H9 (cell line): ENCODE data around the gene SLC17A1. TPM values are rescaled to one million over a fixed set of nuclear protein-coding genes. Genes with fewer than 3 reads are reported as not detected.

Source experiments
- DNase-seq: peaks from one replicate; pipeline ENCODE4 v3.0.0-alpha.2; 2017
- H2AFZ ChIP-seq: one replicate; pipeline ENCODE4 v1.6.1; 2013; ENCODE audit warnings: mild to moderate bottlenecking, low read length, control low read depth, moderate library complexity
- H2AK5ac ChIP-seq: 2 replicates; pipeline ENCODE4 v1.6.1; 2013; ENCODE audit warnings: low read length, control low read depth, mixed read lengths; ENCODE audit not compliant: insufficient read length
- H2BK120ac ChIP-seq: one replicate; pipeline ENCODE4 v1.6.1; 2013; ENCODE audit warnings: low read depth, mild to moderate bottlenecking, low read length, control low read depth, inconsistent platforms; ENCODE audit not compliant: poor library complexity, severe bottlenecking
- H2BK12ac ChIP-seq: 2 replicates; pipeline ENCODE4 v1.6.1; 2013; ENCODE audit warnings: low read length, control low read depth, mixed read lengths, low read depth; ENCODE audit not compliant: insufficient read length
- H2BK15ac ChIP-seq: 2 replicates; pipeline ENCODE4 v1.6.1; 2013; ENCODE audit warnings: low read depth, low read length, control low read depth
- H2BK20ac ChIP-seq: one replicate; pipeline ENCODE4 v1.6.1; 2013; ENCODE audit warnings: low read depth, mild to moderate bottlenecking, low read length, control low read depth, inconsistent platforms; ENCODE audit not compliant: poor library complexity, severe bottlenecking
- H2BK5ac ChIP-seq: 2 replicates; pipeline ENCODE4 v1.6.1; 2013; ENCODE audit warnings: low read length, control low read depth, mixed read lengths; ENCODE audit not compliant: insufficient read length
- H3K14ac ChIP-seq: 2 replicates; pipeline ENCODE4 v1.6.1; 2013; ENCODE audit warnings: low read length, control low read depth; ENCODE audit not compliant: insufficient read depth
- H3K18ac ChIP-seq: 2 replicates; pipeline ENCODE4 v1.6.1; 2013; ENCODE audit warnings: low read depth, mild to moderate bottlenecking, mixed read lengths, low read length, control low read depth; ENCODE audit not compliant: insufficient read length
- H3K23ac ChIP-seq: 2 replicates; pipeline ENCODE4 v1.6.1; 2013; ENCODE audit warnings: low read length, control low read depth, mixed read lengths, low read depth; ENCODE audit not compliant: insufficient read length
- H3K23me2 ChIP-seq: 2 replicates; pipeline ENCODE4 v1.6.1; 2013; ENCODE audit warnings: low read depth, mild to moderate bottlenecking, mixed read lengths, low read length, control low read depth; ENCODE audit not compliant: insufficient read length, poor library complexity, severe bottlenecking
- H3K27ac ChIP-seq: 2 replicates; pipeline ENCODE4 v1.5.1; 2013; ENCODE audit warnings: low read length, control low read depth, mixed read lengths, low read depth; ENCODE audit not compliant: insufficient read length
- H3K27me3 ChIP-seq: 2 replicates; pipeline ENCODE4 v1.6.1; 2013; ENCODE audit warnings: low read length, control low read depth, inconsistent platforms; ENCODE audit not compliant: insufficient read depth
- H3K4ac ChIP-seq: 2 replicates; pipeline ENCODE4 v1.6.1; 2013; ENCODE audit warnings: low read depth, mild to moderate bottlenecking, control low read depth, inconsistent platforms, low read length, moderate library complexity
- H3K4me1 ChIP-seq: 2 replicates; pipeline ENCODE4 v1.6.1; 2013; ENCODE audit warnings: low read length, control low read depth, inconsistent platforms; ENCODE audit not compliant: insufficient read depth
- H3K4me2 ChIP-seq: 2 replicates; pipeline ENCODE4 v1.6.1; 2013; ENCODE audit warnings: low read length, control low read depth, mixed read lengths; ENCODE audit not compliant: insufficient read length, insufficient read depth
- H3K56ac ChIP-seq: 2 replicates; pipeline ENCODE4 v1.6.1; 2013; ENCODE audit warnings: low read depth, mild to moderate bottlenecking, mixed read lengths, low read length, control low read depth; ENCODE audit not compliant: insufficient read length
- H3K79me1 ChIP-seq: 2 replicates; pipeline ENCODE4 v1.6.1; 2013; ENCODE audit warnings: low read depth, mild to moderate bottlenecking, moderate library complexity, low read length, control low read depth, inconsistent platforms; ENCODE audit not compliant: insufficient read depth, poor library complexity, severe bottlenecking
- H3K79me2 ChIP-seq: 2 replicates; pipeline ENCODE4 v1.6.1; 2013; ENCODE audit warnings: low read length, control low read depth, inconsistent platforms; ENCODE audit not compliant: insufficient read depth
- H3K9ac ChIP-seq: 2 replicates; pipeline ENCODE4 v1.6.1; 2013; ENCODE audit warnings: low read length, control low read depth, mixed read lengths; ENCODE audit not compliant: insufficient read length; ENCODE audit errors: extremely low read depth
- H3K9me3 ChIP-seq: one replicate; pipeline ENCODE4 v1.6.1; 2013; ENCODE audit warnings: low read depth, low read length, inconsistent platforms; ENCODE audit not compliant: control insufficient read depth
- H3T11ph ChIP-seq: one replicate; pipeline ENCODE4 v1.6.1; 2013; ENCODE audit warnings: mild to moderate bottlenecking, low read length, control low read depth, inconsistent platforms
- H4K20me1 ChIP-seq: one replicate; pipeline ENCODE4 v1.6.1; 2013; ENCODE audit not compliant: control insufficient read depth, insufficient read length, insufficient read depth
- H4K5ac ChIP-seq: 2 replicates; pipeline ENCODE4 v1.6.1; 2013; ENCODE audit warnings: low read depth, mild to moderate bottlenecking, mixed read lengths, low read length, control low read depth; ENCODE audit not compliant: insufficient read length
- H4K8ac ChIP-seq: replicated peaks from 2 replicates; pipeline ENCODE4 v1.6.1; 2013; ENCODE audit warnings: low read length, control low read depth, mixed read lengths, low read depth; ENCODE audit not compliant: insufficient read length
- H4K91ac ChIP-seq: 2 replicates; pipeline ENCODE4 v1.6.1; 2013; ENCODE audit warnings: low read depth, mild to moderate bottlenecking, moderate library complexity, mixed read lengths, low read length, control low read depth; ENCODE audit not compliant: insufficient read length
- H3K27ac Mint-ChIP-seq, 3 experiments: 2 replicates in 2 of 3; 3 replicates in 1 of 3; pipeline ENCODE4 v1.8.0; 2020 to 2021; ENCODE audit warnings: mixed read lengths in 3 of 3, mild to moderate bottlenecking in 1 of 3, moderate library complexity in 1 of 3
- H3K27me3 Mint-ChIP-seq: 2 replicates; pipeline ENCODE4 v1.8.0; 2021; ENCODE audit warnings: low read depth, mild to moderate bottlenecking, moderate library complexity, mixed read lengths
- H3K36me3 Mint-ChIP-seq, 3 experiments: 2 replicates in 2 of 3; 3 replicates in 1 of 3; pipeline ENCODE4 v1.8.0; 2020 to 2021; ENCODE audit warnings: low read depth in 3 of 3, mixed read lengths in 3 of 3; ENCODE audit not compliant: insufficient read depth in 1 of 3
- H3K4me1 Mint-ChIP-seq, 2 experiments: 2 replicates each; pipeline ENCODE4 v1.8.0; 2020; ENCODE audit warnings: mixed read lengths in 2 of 2
- H3K4me3 Mint-ChIP-seq, 2 experiments: 2 replicates in 1 of 2; 3 replicates in 1 of 2; pipeline ENCODE4 v1.8.0; 2020 to 2021; ENCODE audit warnings: mild to moderate bottlenecking in 2 of 2, mixed read lengths in 2 of 2, moderate library complexity in 1 of 2
- H3K9me3 Mint-ChIP-seq, 2 experiments: 2 replicates in 1 of 2; 3 replicates in 1 of 2; pipeline ENCODE4 v1.8.0; 2020; ENCODE audit warnings: mild to moderate bottlenecking in 2 of 2, mixed read lengths in 2 of 2, moderate library complexity in 1 of 2
- CTCF ChIP-seq: fragments of 200-600 bp; sonication (generic); conservative IDR thresholded peaks from 3 replicates; pipeline ENCODE4 v1.8.0; 2021; ENCODE audit warnings: antibody characterized with exemption, mild to moderate bottlenecking
- WGBS: extraction: QIAGEN DNeasy Blood & Tissue Kit; methylation state at CpG from one replicate; pipeline ENCODE4 v1.1.7; 2013; ENCODE audit warnings: missing lambda C conversion rate, low lambda C conversion rate, mixed read lengths; ENCODE audit not compliant: insufficient read length; ENCODE audit errors: extremely low coverage; 5-methylcytosine and 5-hydroxymethylcytosine counted together
- total RNA-seq: library from RNA; stranded (reverse); gene quantifications from 2 replicates; pipeline ENCODE4 v1.2.1, GENCODE V29; 2021

Gene SLC17A1
- total RNA-seq, 1 experiment from 2014 or later = not detected

- no peak for DNase-seq
- no peaks in the 10 kb centered on the region for H3K9me3 Mint-ChIP-seq
- Histone ChIP-seq H3K9me3 (no peaks in the 10 kb centered on the region), H2AFZ (no peak overlapping the region), H3K23ac (no peak overlapping the region), H3K27ac (no peak overlapping the region), H2BK5ac (no peak overlapping the region), H3T11ph (no peak overlapping the region), H3K4me2 (no peak overlapping the region), H3K56ac (no peak overlapping the region), H3K4me1 (no peaks in the 10 kb centered on the region), H3K23me2 (no peaks in the 10 kb centered on the region), H2BK12ac (no peak overlapping the region), H2BK120ac (no peak overlapping the region), H3K79me2 (no peaks in the 10 kb centered on the region), H4K8ac (no peak overlapping the region), H4K91ac (no peak overlapping the region), H3K27me3 (no peaks in the 10 kb centered on the region), H3K18ac (no peak overlapping the region), H4K20me1 (no peaks in the 10 kb centered on the region), H2BK20ac (no peak overlapping the region), H2BK15ac (no peak overlapping the region), H2AK5ac (no peak overlapping the region), H3K79me1 (no peaks in the 10 kb centered on the region), H3K14ac (no peak overlapping the region), H3K9ac (no peak overlapping the region), H4K5ac (no peak overlapping the region), H3K4ac (no peak overlapping the region)
- H3K4me3 Mint-ChIP-seq = no peak overlapping the region
- H3K4me1 Mint-ChIP-seq = peaks cover 0 to 2% of the 10 kb centered on the region in 2 experiments; a peak in 1 of 4 replicates
- no peak for TF ChIP-seq CTCF
- no peaks in the 10 kb centered on the region for H3K27me3 Mint-ChIP-seq
- H3K27ac Mint-ChIP-seq = no peak overlapping the region
- no CpG with 5 or more reads among the region's 1 CpG for WGBS
- H3K36me3 Mint-ChIP-seq = no peaks in the 10 kb centered on the region
These were observed 63.3 kb downstream of the SLC17A1 start for GRCh38 chr6:25768566-25768965.
